ENCODE results near the gene KNDC1.

DNA sequence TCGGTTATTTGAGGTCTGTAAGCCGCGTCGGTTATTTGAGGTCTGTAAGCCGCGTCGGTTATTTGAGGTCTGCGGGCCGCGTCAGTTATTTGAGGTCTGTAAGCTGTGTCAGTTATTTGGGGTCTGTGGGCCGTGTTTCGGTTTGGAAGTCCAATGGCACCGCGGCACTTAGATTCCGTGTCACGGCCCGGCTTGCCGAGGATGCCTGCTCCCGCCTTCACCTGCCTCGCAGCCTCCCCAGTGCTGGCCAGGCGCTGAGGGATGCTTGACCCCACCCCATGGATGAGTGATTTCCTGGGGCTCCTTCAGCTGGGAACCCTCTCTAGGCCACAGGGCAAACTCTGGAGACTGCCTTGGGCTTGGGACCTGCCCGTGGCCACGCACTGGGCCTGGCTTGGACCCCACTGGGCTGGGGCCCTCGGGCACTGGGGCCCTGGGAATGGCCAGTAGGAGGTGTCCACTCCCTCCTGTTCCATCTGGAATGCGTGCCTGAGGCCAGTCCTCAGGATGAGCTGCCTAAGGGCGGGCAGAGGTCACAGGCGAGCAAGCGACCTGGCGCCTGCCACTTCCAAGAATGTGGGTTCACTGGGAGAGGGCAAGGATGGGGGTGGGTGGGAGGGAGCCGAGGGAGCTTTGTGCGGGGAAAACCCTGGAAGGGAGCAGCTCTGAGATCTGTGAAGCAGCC is 46.7 kb upstream of the KNDC1 start:
- TF ChIP-seq, protein P1, sequence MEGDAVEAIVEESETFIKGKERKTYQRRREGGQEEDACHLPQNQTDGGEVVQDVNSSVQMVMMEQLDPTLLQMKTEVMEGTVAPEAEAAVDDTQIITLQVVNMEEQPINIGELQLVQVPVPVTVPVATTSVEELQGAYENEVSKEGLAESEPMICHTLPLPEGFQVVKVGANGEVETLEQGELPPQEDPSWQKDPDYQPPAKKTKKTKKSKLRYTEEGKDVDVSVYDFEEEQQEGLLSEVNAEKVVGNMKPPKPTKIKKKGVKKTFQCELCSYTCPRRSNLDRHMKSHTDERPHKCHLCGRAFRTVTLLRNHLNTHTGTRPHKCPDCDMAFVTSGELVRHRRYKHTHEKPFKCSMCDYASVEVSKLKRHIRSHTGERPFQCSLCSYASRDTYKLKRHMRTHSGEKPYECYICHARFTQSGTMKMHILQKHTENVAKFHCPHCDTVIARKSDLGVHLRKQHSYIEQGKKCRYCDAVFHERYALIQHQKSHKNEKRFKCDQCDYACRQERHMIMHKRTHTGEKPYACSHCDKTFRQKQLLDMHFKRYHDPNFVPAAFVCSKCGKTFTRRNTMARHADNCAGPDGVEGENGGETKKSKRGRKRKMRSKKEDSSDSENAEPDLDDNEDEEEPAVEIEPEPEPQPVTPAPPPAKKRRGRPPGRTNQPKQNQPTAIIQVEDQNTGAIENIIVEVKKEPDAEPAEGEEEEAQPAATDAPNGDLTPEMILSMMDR (IDR thresholded peaks at IDR 0.05) = no peak
- TF ChIP-seq POLR2A (IDR thresholded peaks at IDR 0.05) = no peak
- no peak for TF ChIP-seq EP300 (IDR thresholded peaks at IDR 0.05)
- no peak for TF ChIP-seq POLR2AphosphoS5 (IDR thresholded peaks at IDR 0.05)
